Uterus (tissue), 2 donors: ENCODE data around the gene CPED1.

Source experiments
- CTCF ChIP-seq, 4 experiments: fragments of 200-600 bp in 2 of 4; fragments of 450-650 bp in 2 of 4; sonication (generic) in 2 of 4; IDR thresholded peaks; one replicate each; pipeline ENCODE4 v1.5.1; 2016 to 2019; ENCODE audit warnings: antibody characterized with exemption in 4 of 4, mild to moderate bottlenecking in 2 of 4, moderate library complexity in 1 of 4
- POLR2A ChIP-seq, 2 donors: fragments of 450-650 bp; IDR thresholded peaks; one replicate each; pipeline ENCODE4 v1.6.1; 2016; ENCODE audit warnings: antibody characterized with exemption in 2 of 2, mild to moderate bottlenecking in 1 of 2, moderate library complexity in 1 of 2

DNA sequence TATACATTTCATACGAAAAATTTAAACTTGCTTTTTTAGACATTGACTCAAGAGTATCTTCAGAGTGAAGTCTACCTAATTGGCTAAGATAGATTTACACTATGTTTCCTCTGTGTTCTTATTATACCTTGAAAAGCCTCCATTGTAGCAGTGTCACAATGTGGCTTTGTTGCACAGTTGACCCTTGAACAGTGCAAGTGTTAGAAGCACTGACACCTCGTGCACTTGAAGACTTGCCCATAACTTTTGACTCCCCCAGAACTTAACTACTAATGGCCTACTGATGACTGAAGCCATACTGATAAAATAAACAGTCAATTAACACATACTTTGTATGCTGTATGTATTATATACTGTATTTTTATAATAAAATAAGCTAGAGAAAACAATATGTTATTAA, 84.3 kb downstream of the CPED1 start:
- TF ChIP-seq POLR2A (IDR thresholded peaks at IDR 0.05) (no peak), CTCF (IDR thresholded peaks at IDR 0.05) (no peak)
